GM12874 (cell line): ENCODE measurements around the gene OST4.

Experiments
- TF ChIP-seq, protein P1 (sequence below): IDR thresholded peaks from 2 replicates; pipeline ENCODE4 v1.5.1; 2011; ENCODE audit warnings: low read depth, mild to moderate bottlenecking, control low read depth, low read length, moderate library complexity; ENCODE audit not compliant: insufficient read depth

Gene OST4

DNA sequence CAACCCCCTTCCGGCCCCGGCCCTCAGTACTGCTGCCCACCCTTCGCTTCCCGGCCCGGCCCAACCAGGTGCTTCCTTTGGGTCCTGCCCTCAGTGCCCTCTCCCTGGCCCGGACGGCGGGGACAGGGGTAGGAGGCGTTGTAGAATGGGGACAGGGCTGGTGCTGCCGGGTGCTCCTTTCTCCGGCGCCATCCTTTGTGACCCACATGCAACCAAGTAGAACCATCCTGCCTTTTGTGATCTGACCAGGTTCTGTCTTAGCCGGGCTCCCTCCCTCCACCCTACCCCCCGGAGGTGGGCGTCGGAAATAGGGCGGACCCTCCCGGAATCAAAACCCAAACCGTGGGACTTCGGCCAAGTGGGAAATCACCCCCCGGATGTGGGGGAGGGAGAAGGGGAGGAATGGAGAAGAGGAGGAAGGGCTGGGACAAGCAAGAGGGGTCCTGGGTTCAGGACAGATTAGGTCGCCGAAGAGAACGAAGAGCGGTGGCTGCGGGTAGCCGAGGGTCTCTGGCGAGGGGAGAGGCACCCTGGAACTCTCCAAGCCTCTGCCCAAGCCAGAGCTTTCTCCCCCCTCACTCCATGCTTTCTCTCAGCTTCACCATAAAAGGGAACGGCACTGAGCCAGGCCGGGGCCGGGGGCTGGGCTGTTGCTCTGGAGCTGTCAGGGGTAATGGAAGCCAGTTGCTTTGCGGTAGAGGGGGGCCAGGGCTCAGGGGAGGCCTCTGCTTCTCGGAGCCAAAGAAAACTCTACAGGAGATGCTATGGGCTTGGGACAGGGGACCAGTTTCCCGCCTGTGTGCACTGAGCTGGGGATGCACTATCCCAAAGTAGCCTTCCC, 756 bp upstream of the OST4 start:
- TF ChIP-seq, protein P1, sequence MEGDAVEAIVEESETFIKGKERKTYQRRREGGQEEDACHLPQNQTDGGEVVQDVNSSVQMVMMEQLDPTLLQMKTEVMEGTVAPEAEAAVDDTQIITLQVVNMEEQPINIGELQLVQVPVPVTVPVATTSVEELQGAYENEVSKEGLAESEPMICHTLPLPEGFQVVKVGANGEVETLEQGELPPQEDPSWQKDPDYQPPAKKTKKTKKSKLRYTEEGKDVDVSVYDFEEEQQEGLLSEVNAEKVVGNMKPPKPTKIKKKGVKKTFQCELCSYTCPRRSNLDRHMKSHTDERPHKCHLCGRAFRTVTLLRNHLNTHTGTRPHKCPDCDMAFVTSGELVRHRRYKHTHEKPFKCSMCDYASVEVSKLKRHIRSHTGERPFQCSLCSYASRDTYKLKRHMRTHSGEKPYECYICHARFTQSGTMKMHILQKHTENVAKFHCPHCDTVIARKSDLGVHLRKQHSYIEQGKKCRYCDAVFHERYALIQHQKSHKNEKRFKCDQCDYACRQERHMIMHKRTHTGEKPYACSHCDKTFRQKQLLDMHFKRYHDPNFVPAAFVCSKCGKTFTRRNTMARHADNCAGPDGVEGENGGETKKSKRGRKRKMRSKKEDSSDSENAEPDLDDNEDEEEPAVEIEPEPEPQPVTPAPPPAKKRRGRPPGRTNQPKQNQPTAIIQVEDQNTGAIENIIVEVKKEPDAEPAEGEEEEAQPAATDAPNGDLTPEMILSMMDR = no peak

DNA sequence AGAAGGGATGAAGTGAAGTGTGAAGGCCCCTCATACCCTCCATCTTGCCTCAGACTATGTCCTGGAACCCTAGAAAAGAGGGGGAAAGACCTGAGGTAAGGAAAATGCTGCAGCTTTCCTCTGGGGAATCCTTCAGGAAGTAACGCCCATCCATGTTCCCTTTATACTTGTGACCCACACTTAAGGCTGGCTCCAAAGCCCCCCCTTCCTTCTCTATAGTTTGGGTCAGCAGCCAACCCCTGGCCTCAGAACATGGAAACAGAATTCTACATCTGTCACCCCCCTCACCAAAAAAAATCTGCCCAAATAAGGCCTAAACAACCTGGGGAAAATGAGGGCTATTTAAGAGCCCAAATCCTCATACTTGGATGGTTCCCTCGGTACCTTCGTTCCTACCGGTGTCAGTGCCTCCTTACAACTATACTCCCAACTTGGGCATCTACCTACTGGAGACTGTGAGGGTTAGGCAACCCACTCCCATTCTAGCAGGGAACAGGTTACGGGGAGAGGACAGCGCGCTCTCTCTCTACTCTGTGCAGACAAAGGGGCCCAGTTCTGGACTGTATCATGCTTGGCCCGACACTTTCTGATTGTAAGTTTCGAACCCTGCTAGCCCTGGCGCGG, 689 bp downstream of the OST4 start:
- TF ChIP-seq, protein P1 = no peak

DNA sequence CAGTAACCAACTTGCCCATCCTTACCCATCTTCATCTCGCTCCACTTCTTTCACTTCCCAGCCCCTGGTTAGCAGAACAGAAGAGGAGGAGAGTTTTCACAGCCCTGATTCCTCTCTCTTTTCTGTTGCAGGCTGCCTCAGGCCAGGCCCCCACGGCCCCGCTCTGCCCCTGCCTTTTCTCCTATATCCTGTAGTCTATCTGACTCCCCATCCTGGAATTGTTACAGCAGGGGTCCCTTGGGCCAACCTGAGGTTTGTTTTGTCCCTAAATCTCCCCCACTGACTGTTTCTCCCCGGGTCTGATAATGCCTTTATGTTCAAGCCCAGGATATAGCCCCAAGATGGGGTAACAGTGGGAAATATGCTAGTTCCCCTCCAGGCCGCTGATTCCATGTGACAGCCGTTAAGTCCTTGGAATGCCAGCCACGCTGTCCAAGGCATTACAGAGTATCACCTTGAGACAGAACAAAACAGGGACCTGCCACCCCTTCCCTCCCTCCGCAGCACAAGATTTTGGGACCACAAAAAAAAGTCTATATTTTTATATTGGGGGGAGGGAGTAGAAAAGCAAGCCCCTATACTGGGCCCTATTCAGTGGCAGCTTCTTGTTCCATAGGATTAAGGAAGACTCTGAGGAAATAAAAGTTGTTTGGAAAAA, 1.4 kb downstream of the OST4 start:
- TF ChIP-seq, protein P1 = no peak

DNA sequence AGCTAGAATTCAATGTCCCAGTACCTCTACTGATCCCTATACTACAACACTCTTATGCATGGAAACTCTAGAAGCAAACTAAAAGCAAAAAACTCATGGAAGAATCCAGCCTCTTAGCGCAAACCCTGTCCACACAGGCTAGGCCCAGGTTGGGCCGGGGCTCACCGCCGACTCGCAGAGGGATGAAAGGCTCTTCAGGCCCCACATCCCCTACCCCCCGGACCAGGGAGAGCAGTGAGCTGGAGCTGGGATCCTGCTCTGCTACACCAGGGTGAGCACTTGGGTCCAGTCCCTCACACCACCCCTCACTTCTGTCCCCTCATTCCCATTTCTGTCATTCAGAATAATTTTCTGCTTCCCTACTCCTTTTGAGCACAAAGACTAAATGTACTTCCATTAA, 2.0 kb downstream of the OST4 start:
- TF ChIP-seq, protein P1 = no peak

DNA sequence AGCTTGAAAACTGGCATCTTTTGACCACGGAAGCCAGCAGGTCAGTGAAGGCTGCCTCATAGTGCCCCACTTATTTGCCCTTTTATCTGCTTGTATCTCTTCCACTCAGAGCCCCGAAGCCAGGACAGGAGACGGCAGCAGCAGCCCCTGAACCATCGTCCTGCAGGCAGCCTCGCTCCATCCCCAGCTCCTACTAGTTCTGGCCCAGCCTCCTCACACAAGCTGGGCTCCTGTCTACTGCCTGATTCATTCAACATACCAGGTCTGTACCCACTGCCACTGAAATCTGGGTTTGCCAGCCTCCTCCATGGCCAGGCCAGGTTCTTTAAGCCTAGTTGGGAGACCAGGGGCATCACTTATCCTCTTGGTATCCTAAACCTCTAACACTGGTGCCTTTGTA, 4.1 kb downstream of the OST4 start:
- TF ChIP-seq, protein P1 = no peak

DNA sequence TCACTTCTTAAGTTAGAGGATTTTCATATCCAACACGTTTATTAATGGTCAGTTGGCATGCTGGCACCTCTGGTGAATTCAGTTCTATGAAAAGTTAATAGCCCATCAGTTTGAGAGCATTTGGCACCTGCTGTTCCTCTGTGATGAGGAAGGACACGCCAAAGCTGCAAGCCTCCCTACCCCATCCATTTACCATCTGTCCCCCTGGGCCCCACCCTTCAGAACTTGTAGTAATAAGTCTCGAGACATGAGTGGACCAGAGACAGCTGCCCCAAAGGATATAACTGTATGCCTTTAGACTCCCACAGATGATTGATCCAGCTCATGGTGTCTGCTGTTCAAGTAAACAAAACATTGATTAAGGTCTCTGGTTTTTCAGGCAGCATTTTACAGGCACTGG, 6.3 kb downstream of the OST4 start:
- TF ChIP-seq, protein P1 = no peak

DNA sequence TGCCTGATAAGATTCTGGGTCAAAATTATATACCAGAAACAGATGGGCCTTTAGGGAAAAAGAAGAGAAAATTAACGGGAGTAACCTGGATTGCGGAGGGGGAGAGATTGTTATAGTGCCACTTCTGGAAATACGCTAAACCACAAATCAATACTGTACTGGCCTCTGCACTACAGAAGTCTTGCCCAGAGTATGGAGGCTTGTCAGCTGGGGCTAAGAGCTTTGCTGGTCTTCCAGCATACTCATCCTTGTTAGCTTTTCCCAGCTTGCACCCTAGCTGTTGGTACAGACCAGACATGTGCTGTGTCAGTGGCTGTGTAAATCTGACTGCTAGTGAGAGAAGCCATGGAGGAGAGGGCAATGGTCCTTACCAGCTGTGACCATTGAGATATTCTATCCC, 11.1 kb downstream of the OST4 start:
- TF ChIP-seq, protein P1 = no peak
